T-helper 1 cell treated with Interleukin-12 subunit alpha and Interleukin-12 subunit beta and Interleukin-4 antibody, amounts not matched to agents 30 μg/mL and 1 μg/mL, for 36 hours (primary cell): ENCODE measurements around the gene LSM12.

ENCODE experiments used
- H3K27ac Mint-ChIP-seq: one replicate; pipeline ENCODE4 v1.8.0; 2021; ENCODE audit warnings: mild to moderate bottlenecking, mixed read lengths
- H3K27me3 Mint-ChIP-seq: one replicate; pipeline ENCODE4 v1.8.0; 2021; ENCODE audit warnings: low read depth, mixed read lengths
- H3K36me3 Mint-ChIP-seq: one replicate; pipeline ENCODE4 v1.8.0; 2021; ENCODE audit warnings: low read depth, mixed read lengths
- H3K4me1 Mint-ChIP-seq: one replicate; pipeline ENCODE4 v1.8.0; 2021; ENCODE audit warnings: low read depth, mixed read lengths
- H3K4me3 Mint-ChIP-seq: one replicate; pipeline ENCODE4 v1.8.0; 2021; ENCODE audit warnings: mild to moderate bottlenecking, moderate library complexity, mixed read lengths
- H3K9me3 Mint-ChIP-seq: one replicate; pipeline ENCODE4 v1.8.0; 2021; ENCODE audit warnings: mixed read lengths

LSM12 gene

DNA sequence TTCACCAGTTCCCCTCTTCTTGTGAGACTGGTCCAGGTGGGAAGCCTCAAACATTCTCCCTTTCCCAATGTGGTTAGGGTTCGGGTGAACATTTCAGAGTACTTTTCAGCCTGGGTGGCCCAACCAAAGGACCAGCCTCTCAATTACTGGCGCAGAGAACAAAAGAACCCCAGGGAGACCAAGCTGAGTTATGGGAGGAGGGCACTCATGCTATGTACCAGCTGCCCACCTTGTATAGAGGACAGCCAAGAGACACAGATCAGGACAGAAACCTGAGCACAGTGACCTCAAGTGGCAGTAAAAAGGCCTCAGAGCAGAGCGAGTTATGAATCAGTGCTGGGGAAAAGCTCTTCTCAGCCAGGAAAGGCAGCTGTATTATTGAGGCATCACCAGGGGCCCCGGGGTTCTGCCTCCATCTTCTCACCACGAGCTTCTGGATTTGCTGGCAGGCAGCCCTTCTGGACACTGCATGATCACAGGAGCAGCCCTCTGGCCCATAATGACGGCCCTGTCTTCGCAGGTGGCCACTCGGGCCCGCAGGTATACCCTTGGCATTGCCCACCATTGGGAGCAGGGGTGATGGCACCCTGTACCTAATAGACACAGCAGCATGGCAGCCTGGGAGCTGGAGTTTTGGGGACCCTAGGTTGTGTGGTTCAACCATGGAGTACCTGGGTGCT is 7.9 kb upstream of the LSM12 start:
- Mint-ChIP-seq H3K27ac (no peak overlapping the region), H3K4me3 (no peak overlapping the region), H3K9me3 (no peaks in the 10 kb centered on the region), H3K27me3 (no peaks in the 10 kb centered on the region), H3K4me1 (peaks cover 23% of the 10 kb centered on the region), H3K36me3 (peaks cover 12% of the 10 kb centered on the region)

DNA sequence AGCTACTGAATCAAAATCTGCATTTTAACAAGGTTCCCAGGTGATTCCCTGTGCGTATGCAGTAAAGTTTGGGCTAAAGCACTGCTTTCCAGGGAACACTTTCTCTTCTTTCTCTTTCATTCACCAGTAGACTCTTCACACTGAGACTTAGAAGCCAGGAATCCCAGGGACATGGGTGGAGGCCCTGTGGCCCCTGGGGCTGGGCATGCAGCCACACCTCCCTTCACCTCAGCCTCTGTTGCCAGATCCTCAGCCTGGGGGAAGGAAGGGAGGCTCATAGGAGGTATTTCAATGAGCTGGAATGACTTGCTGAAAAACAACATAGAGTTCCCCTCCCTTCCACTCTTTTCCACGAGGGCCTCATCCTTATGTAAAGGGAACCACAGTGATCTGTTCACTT is 5.3 kb upstream of the LSM12 start:
- peaks cover 8% of the 10 kb centered on the region for H3K36me3 Mint-ChIP-seq
- H3K27ac Mint-ChIP-seq: peak overlapping the region; percentile 73
- H3K4me1 Mint-ChIP-seq: peaks cover 26% of the 10 kb centered on the region
- peak overlapping the region; percentile 94 for H3K4me3 Mint-ChIP-seq
- no peaks in the 10 kb centered on the region for H3K9me3 Mint-ChIP-seq
- H3K27me3 Mint-ChIP-seq: no peaks in the 10 kb centered on the region

DNA sequence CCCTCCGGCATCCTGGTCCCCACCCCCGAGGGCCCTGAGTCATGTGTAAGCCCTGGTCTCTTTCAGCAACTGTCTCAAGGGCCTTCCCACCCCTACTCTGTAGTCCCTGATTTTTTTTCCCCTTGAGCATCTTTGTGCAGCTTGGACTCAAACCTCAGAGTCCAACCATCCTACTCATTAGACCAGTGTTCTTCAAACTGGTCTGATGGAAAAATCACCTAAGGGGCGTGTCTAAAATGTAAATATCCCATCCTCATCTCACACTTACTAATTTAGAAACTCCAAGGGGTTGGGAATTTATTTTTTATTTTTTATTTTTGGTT is 4.7 kb upstream of the LSM12 start:
- H3K4me3 Mint-ChIP-seq: peak overlapping the region; percentile 94

GRCh38 chr17:44070455-44071197 is 4.2 kb upstream of the LSM12 start, which contains the start of gene G6PC3:
TSS of gene G6PC3 (plus strand) at chr17:44070735. CDS start at chr17:44070966, 231 bp downstream.
- H3K4me1 Mint-ChIP-seq: peaks cover 32% of the 10 kb centered on the region
- H3K27ac Mint-ChIP-seq: peak within 1 kb of the TSS; percentile 94
- H3K27me3 Mint-ChIP-seq: no peaks in the 10 kb centered on the region
- H3K9me3 Mint-ChIP-seq: no peaks in the 10 kb centered on the region
- peak within 1 kb of the TSS; percentile 94 for H3K4me3 Mint-ChIP-seq
- peaks cover 1% of the 10 kb centered on the region for H3K36me3 Mint-ChIP-seq

More for the DNA sequence above, 4.7 kb upstream of the LSM12 start:
- H3K27me3 Mint-ChIP-seq: no peaks in the 10 kb centered on the region
- H3K27ac Mint-ChIP-seq: peak overlapping the region; percentile 94
- H3K9me3 Mint-ChIP-seq: no peaks in the 10 kb centered on the region
- H3K4me1 Mint-ChIP-seq: peaks cover 30% of the 10 kb centered on the region
- H3K36me3 Mint-ChIP-seq: peaks cover 3% of the 10 kb centered on the region

GRCh38 chr17:44069974-44070454 is 3.5 kb upstream of the LSM12 start:
- H3K36me3 Mint-ChIP-seq: peaks cover 1% of the 10 kb centered on the region
- no peaks in the 10 kb centered on the region for H3K9me3 Mint-ChIP-seq
- H3K27me3 Mint-ChIP-seq: no peaks in the 10 kb centered on the region
- H3K4me3 Mint-ChIP-seq: peak overlapping the region; percentile 94
- H3K4me1 Mint-ChIP-seq: peaks cover 33% of the 10 kb centered on the region
- H3K27ac Mint-ChIP-seq: peak overlapping the region; percentile 94

GRCh38 chr17:44067545-44067940 is 1.1 kb upstream of the LSM12 start:
- Mint-ChIP-seq H3K36me3 (peaks cover 15% of the 10 kb centered on the region), H3K4me1 (peaks cover 44% of the 10 kb centered on the region), H3K27me3 (no peaks in the 10 kb centered on the region), H3K9me3 (no peaks in the 10 kb centered on the region), H3K4me3 (no peak overlapping the region), H3K27ac (no peak overlapping the region)

DNA sequence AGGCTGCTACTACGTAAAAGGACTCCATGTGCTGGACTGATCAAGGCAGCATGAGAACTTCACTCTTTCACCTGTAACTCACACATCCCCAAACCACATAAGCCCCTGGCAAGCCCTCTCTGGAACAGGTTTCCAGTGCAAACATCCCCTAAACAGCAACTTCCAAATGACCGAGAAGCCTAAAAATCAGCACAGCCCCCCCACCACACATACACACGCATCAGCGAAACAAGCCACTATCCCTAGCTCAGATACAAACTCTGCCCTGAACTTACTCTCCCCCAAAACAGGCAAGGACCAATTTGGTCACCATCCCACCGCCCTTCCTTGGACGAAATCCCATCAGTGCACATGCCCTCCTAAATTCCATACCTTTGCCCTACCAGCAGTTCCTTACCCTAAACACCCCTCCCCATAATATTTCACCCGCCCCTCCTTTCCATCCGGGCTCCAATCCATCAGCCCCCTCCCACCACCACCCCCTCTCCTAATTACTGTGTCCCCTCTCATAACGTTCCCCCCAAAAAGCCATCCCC is 735 bp downstream of the LSM12 start:
- H3K4me1 Mint-ChIP-seq: peaks cover 38% of the 10 kb centered on the region
- H3K36me3 Mint-ChIP-seq: peaks cover 20% of the 10 kb centered on the region
- H3K4me3 Mint-ChIP-seq: peak overlapping the region; percentile 93
- peak overlapping the region; percentile 93 for H3K27ac Mint-ChIP-seq
- no peaks in the 10 kb centered on the region for H3K9me3 Mint-ChIP-seq
- no peaks in the 10 kb centered on the region for H3K27me3 Mint-ChIP-seq

- Mint-ChIP-seq H3K4me3 (peak overlapping the region; percentile 25), H3K9me3 (no peaks in the 10 kb centered on the region), H3K27me3 (no peaks in the 10 kb centered on the region), H3K36me3 (peaks cover 33% of the 10 kb centered on the region), H3K27ac (no peak overlapping the region), H3K4me1 (peaks cover 41% of the 10 kb centered on the region)
These were observed 2.5 kb downstream of the LSM12 start for GRCh38 chr17:44063704-44064639.

GRCh38 chr17:44062871-44063270 is 3.6 kb downstream of the LSM12 start:
- Mint-ChIP-seq H3K27me3 (no peaks in the 10 kb centered on the region), H3K27ac (no peak overlapping the region), H3K36me3 (peaks cover 34% of the 10 kb centered on the region), H3K4me1 (peaks cover 38% of the 10 kb centered on the region), H3K4me3 (no peak overlapping the region), H3K9me3 (no peaks in the 10 kb centered on the region)

GRCh38 chr17:44061446-44061845 is 5.0 kb downstream of the LSM12 start:
- Mint-ChIP-seq H3K9me3 (no peaks in the 10 kb centered on the region), H3K4me3 (no peak overlapping the region), H3K36me3 (peaks cover 34% of the 10 kb centered on the region), H3K27me3 (no peaks in the 10 kb centered on the region), H3K4me1 (peaks cover 34% of the 10 kb centered on the region), H3K27ac (no peak overlapping the region)

GRCh38 chr17:44059101-44059892 is 7.2 kb downstream of the LSM12 start:
- Mint-ChIP-seq H3K4me1 (peaks cover 30% of the 10 kb centered on the region), H3K27ac (peak overlapping the region; percentile 15), H3K9me3 (no peaks in the 10 kb centered on the region), H3K4me3 (no peak overlapping the region), H3K27me3 (no peaks in the 10 kb centered on the region), H3K36me3 (peaks cover 40% of the 10 kb centered on the region)

DNA sequence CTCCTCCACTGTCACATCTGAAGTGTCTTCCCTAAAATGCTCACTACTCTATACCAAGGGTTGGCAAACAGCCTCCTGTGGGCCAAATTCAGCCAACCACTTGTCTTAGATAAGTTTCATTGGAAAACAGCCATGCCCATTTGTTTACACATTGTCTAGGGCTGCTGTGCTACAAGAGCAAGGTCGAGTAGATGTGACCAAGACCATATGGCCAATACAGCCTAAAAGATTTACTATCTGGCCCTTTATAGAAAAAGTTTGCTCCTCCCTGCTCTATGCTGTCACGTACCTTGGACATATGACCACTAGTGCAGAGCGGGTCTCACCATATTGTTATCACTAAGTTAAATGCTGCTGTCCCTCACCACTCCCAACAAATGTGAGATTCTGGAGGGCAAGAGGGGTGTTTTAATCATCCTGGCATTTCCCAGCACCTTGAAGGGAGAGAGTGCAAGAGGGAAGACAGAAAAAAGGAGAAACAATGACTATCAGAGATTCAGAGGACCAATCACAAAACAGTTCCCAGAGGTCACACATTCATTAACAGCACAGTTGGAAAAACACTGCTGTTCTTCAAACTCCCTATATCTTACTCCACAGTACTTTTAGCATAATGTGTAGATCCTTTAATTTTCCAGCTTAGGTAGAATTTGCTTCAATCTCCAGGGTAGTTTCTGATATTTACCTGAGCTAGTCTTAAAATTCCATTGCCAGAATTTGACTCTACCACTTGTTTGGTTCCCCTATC is 13.2 kb downstream of the LSM12 start:
- Mint-ChIP-seq H3K4me1 (peaks cover 9% of the 10 kb centered on the region), H3K27ac (no peak overlapping the region), H3K27me3 (no peaks in the 10 kb centered on the region), H3K9me3 (no peaks in the 10 kb centered on the region), H3K36me3 (peaks cover 26% of the 10 kb centered on the region), H3K4me3 (no peak overlapping the region)
